Measurements from ENCODE around the gene REPS1.

Gene REPS1

GRCh38 chr6:138931660-138932059 is 56.4 kb downstream of the REPS1 start:
- Mint-ChIP-seq H3K9me3 (no peaks in the 10 kb centered on the region), H3K27ac (ENCODE audit: low read depth) (no peak overlapping the region), H3K27me3 (no peaks in the 10 kb centered on the region), H3K36me3 (ENCODE audit: insufficient read depth) (peaks cover 28% of the 10 kb centered on the region), H3K4me1 (no peaks in the 10 kb centered on the region), H3K4me3 (no peak overlapping the region)
- DNase-seq (ENCODE audit: low spot score in 2 of 2) (no peak), ATAC-seq (replicated peaks; ENCODE audit: extremely low read depth, poor library complexity, severe bottlenecking) (no peak)

GRCh38 chr6:138926579-138926978 is 61.5 kb downstream of the REPS1 start:
- H3K4me1 Mint-ChIP-seq = no peaks in the 10 kb centered on the region
- no peak for ATAC-seq (replicated peaks; ENCODE audit: extremely low read depth, poor library complexity, severe bottlenecking)
- no peak for DNase-seq (ENCODE audit: low spot score in 2 of 2)
- no peak overlapping the region for H3K4me3 Mint-ChIP-seq
- H3K36me3 Mint-ChIP-seq (ENCODE audit: insufficient read depth) = peaks cover 10% of the 10 kb centered on the region
- H3K27ac Mint-ChIP-seq (ENCODE audit: low read depth) = no peak overlapping the region
- no peaks in the 10 kb centered on the region for H3K27me3 Mint-ChIP-seq
- H3K9me3 Mint-ChIP-seq = no peaks in the 10 kb centered on the region

DNA sequence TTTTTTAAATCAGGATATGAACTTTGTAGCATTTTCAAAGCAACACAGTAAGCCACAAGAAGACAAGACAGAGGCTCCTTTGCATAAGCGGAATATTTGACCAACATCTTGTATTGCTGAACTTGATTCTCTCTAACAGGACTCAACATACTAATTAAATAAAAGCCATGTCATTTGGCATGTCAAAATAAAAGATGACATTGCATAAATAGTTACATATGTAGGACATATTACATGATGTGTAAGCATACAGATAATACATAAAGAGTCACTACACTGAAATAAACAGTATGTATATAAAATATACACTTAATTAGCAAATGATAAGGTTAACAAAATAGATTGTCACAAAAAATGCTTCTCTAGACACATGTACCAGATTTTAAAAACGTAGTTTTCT is 62.2 kb downstream of the REPS1 start:
- peaks cover 10% of the 10 kb centered on the region for H3K36me3 Mint-ChIP-seq (ENCODE audit: insufficient read depth)
- H3K27ac Mint-ChIP-seq (ENCODE audit: low read depth) = no peak overlapping the region
- no peaks in the 10 kb centered on the region for H3K4me1 Mint-ChIP-seq
- ATAC-seq (replicated peaks; ENCODE audit: extremely low read depth, poor library complexity, severe bottlenecking) = no peak
- no peak overlapping the region for H3K4me3 Mint-ChIP-seq
- H3K27me3 Mint-ChIP-seq = no peaks in the 10 kb centered on the region
- H3K9me3 Mint-ChIP-seq = no peaks in the 10 kb centered on the region
- no peak for DNase-seq (ENCODE audit: low spot score in 2 of 2)

- Mint-ChIP-seq H3K4me1 (no peaks in the 10 kb centered on the region), H3K27me3 (no peaks in the 10 kb centered on the region), H3K27ac (ENCODE audit: low read depth) (no peak overlapping the region), H3K36me3 (ENCODE audit: insufficient read depth) (peaks cover 15% of the 10 kb centered on the region), H3K4me3 (no peak overlapping the region), H3K9me3 (no peaks in the 10 kb centered on the region)
- DNase-seq (ENCODE audit: low spot score in 2 of 2) (no peak), ATAC-seq (replicated peaks; ENCODE audit: extremely low read depth, poor library complexity, severe bottlenecking) (no peak)
Observed at GRCh38 chr6:138923561-138923960, 64.5 kb downstream of the REPS1 start.

DNA sequence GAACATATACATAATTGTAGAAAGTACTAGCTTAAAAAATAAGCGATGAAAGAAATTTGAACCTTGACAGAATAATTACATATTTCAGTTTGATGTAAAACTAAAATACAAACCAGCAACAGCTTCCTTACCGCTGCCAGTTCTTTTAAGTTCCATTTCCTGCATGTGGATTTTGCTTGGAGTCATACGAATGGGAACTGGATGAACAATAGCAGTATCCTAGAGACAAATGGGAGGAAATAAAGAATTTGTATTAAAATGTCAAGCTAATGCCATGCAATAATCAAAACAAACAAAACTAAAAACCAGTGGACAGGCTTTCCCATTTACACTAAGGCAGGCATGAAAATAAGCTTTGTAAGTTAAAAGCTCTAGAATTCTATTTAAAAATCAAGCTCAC is 67.1 kb downstream of the REPS1 start:
- H3K36me3 Mint-ChIP-seq (ENCODE audit: insufficient read depth) = peaks cover 15% of the 10 kb centered on the region
- H3K4me1 Mint-ChIP-seq = no peaks in the 10 kb centered on the region
- DNase-seq (ENCODE audit: low spot score in 2 of 2) (no peak), ATAC-seq (replicated peaks; ENCODE audit: extremely low read depth, poor library complexity, severe bottlenecking) (no peak)
- H3K4me3 Mint-ChIP-seq = no peak overlapping the region
- H3K27me3 Mint-ChIP-seq = no peaks in the 10 kb centered on the region
- H3K9me3 Mint-ChIP-seq = no peaks in the 10 kb centered on the region
- no peak overlapping the region for H3K27ac Mint-ChIP-seq (ENCODE audit: low read depth)

DNA sequence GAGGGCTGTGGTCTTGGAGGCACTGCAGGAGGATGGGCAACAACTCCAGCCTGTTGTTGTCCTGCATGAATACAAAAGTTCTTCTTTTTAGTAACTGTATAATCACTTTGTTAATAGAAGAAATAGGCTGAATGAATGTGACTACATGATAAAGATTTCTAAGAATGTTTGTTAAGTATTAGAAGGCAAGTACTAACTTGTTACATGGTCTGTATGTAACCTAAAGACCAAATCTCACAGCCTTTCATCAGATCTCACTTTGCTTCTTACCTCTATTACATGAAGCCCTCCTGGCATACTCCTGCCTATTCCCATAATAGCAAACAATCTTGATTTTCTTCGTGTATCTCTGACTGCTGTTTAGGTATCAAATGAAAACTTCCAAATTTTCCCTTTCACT is 73.4 kb downstream of the REPS1 start:
- H3K36me3 Mint-ChIP-seq (ENCODE audit: insufficient read depth) = peaks cover 42% of the 10 kb centered on the region
- DNase-seq (ENCODE audit: low spot score in 2 of 2) = no peak
- no peak for ATAC-seq (replicated peaks; ENCODE audit: extremely low read depth, poor library complexity, severe bottlenecking)
- H3K9me3 Mint-ChIP-seq = no peaks in the 10 kb centered on the region
- H3K27ac Mint-ChIP-seq (ENCODE audit: low read depth) = no peak overlapping the region
- no peaks in the 10 kb centered on the region for H3K4me1 Mint-ChIP-seq
- H3K27me3 Mint-ChIP-seq = no peaks in the 10 kb centered on the region
- no peak overlapping the region for H3K4me3 Mint-ChIP-seq

DNA sequence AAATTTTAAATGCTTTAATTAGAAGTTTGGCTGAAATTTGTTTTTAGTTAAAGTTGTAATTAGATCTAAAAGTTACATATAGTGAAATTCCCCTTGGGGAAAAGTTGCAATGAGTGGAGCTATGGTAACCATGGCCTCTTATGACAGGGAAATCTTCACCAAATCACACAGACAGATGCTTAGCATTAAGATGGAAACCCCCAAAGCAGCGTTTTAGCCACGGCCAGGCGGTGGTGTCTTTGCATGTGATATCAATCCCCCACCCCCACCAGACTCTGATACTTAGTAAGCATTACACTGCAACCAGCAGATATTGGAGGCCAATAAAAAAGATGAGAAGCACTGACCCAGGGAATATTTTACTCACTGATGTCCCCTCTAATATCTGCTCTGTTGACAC is 75.7 kb downstream of the REPS1 start:
- Mint-ChIP-seq H3K36me3 (ENCODE audit: insufficient read depth) (peaks cover 47% of the 10 kb centered on the region), H3K27ac (ENCODE audit: low read depth) (no peak overlapping the region), H3K4me1 (no peaks in the 10 kb centered on the region)

DNA sequence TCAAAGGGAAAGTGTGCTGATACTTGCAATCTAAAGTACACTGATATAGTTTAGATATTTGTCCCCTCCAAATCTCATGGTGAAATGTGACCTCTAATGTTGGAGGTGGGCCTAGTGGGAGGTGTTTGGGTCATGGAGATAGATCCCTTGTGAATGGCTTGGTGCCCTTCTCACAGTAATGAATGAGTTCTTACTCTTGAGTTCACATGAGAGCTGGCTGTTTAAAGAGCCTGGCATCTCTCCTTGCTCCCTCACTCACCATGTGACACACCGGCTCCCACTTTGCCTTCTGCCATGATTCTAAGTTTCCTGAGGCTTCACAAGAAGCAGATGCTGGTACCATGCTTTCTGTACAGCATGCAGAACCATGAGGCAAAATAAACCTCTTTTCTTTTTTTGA is 78.1 kb downstream of the REPS1 start:
- H3K4me3 Mint-ChIP-seq = no peak overlapping the region
- H3K27me3 Mint-ChIP-seq = no peaks in the 10 kb centered on the region
- ATAC-seq (replicated peaks; ENCODE audit: extremely low read depth, poor library complexity, severe bottlenecking) = no peak

More for the DNA sequence above, 75.7 kb downstream of the REPS1 start:
- Mint-ChIP-seq H3K9me3 (no peaks in the 10 kb centered on the region), H3K4me3 (no peak overlapping the region), H3K27me3 (no peaks in the 10 kb centered on the region)
- DNase-seq (ENCODE audit: low spot score in 2 of 2) (no peak), ATAC-seq (replicated peaks; ENCODE audit: extremely low read depth, poor library complexity, severe bottlenecking) (no peak)

GRCh38 chr6:138909511-138909910 is 78.5 kb downstream of the REPS1 start:
- Mint-ChIP-seq H3K27ac (ENCODE audit: low read depth) (no peak overlapping the region), H3K36me3 (ENCODE audit: insufficient read depth) (peaks cover 49% of the 10 kb centered on the region), H3K4me3 (no peak overlapping the region), H3K4me1 (no peaks in the 10 kb centered on the region), H3K27me3 (no peaks in the 10 kb centered on the region), H3K9me3 (no peaks in the 10 kb centered on the region)
- ATAC-seq (replicated peaks; ENCODE audit: extremely low read depth, poor library complexity, severe bottlenecking) (no peak), DNase-seq (ENCODE audit: low spot score in 2 of 2) (no peak)

More for the DNA sequence above, 78.1 kb downstream of the REPS1 start:
- Mint-ChIP-seq H3K4me1 (no peaks in the 10 kb centered on the region), H3K36me3 (ENCODE audit: insufficient read depth) (peaks cover 51% of the 10 kb centered on the region), H3K27ac (ENCODE audit: low read depth) (no peak overlapping the region), H3K9me3 (no peaks in the 10 kb centered on the region)
- no peak for DNase-seq (ENCODE audit: low spot score in 2 of 2)

DNA sequence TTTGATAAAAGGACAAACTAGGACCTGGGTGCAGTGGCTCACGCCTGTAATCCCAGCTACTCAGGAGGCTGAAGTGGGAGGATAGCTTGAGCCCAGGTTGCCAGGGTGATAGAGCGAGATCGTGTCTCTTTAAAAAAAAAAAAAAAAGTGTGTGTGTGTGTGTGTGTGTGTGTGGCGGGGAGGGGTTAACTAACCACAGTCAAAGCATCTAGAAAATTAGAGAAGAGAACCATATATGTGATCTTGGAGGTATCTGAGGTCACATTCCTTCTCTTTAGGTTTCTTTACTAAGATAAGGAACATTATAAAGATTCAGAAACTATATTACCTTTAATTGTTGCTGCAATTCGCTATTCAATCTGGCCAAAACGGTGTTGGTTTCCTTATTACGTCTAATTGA is 80.9 kb downstream of the REPS1 start:
- Mint-ChIP-seq H3K4me3 (no peak overlapping the region), H3K36me3 (ENCODE audit: insufficient read depth) (peaks cover 41% of the 10 kb centered on the region), H3K27ac (ENCODE audit: low read depth) (no peak overlapping the region), H3K9me3 (no peaks in the 10 kb centered on the region), H3K4me1 (no peaks in the 10 kb centered on the region), H3K27me3 (no peaks in the 10 kb centered on the region)
- ATAC-seq (replicated peaks; ENCODE audit: extremely low read depth, poor library complexity, severe bottlenecking) (no peak), DNase-seq (ENCODE audit: low spot score in 2 of 2) (no peak)

DNA sequence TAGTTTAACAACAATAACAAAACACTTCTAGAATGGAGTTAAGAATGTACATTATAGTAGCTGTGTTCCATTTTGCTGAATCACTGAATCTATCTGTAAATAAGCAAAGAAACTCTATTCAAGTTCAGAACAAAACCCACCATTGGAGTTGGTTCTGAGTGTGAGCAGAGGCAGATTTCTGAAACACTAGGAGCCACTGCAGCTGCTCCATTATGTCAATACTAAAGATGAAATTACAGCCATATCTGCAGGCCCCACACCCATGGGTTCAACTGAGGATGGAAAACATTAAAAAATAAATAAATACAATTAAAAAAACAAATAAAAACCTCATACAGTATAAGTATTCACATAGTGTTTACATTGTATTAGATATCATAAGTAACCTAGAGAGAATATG is 91.0 kb downstream of the REPS1 start:
- Mint-ChIP-seq H3K36me3 (ENCODE audit: insufficient read depth) (peaks cover 7% of the 10 kb centered on the region), H3K27me3 (no peaks in the 10 kb centered on the region), H3K27ac (ENCODE audit: low read depth) (no peak overlapping the region), H3K4me3 (no peak overlapping the region), H3K9me3 (no peaks in the 10 kb centered on the region), H3K4me1 (no peaks in the 10 kb centered on the region)
- no peak for DNase-seq (ENCODE audit: low spot score in 2 of 2)
- no peak for ATAC-seq (replicated peaks; ENCODE audit: extremely low read depth, poor library complexity, severe bottlenecking)

DNA sequence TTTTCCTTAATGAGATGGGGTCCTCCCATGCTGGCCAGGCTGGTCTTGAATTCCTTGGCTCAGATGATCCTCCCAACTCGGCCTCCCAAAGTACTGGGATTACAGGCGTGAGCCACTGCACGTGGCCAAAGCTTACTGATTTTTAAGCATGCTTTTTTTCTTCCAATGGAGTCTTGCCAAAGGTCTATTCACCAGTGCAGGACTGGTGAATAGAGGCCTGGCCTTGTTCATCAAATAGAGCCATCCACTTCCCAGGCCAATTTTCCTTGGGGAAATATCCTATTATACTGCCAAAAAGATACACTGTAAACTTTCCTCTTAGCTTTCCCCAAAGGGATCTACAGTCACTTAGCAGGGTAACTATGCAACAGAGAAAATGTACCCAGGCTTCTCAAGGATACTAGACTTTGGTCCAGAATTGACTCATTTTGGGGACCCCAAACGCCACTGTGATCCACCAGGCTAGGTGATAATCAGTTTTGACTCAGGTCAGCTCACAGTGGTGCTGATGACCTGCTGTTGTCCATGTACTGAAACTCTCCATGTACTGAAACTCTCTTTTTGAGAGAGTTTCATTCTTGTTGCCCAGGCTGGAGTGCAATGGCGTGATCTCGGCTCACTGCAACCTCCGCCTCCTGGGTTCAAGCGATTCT is 91.8 kb downstream of the REPS1 start:
- Mint-ChIP-seq H3K36me3 (ENCODE audit: insufficient read depth) (peaks cover 5% of the 10 kb centered on the region), H3K27ac (ENCODE audit: low read depth) (no peak overlapping the region), H3K4me1 (no peaks in the 10 kb centered on the region), H3K27me3 (no peaks in the 10 kb centered on the region), H3K9me3 (no peaks in the 10 kb centered on the region), H3K4me3 (no peak overlapping the region)
- no peak for DNase-seq (ENCODE audit: low spot score in 2 of 2)
- ATAC-seq (replicated peaks; ENCODE audit: extremely low read depth, poor library complexity, severe bottlenecking) = no peak

- H3K4me1 Mint-ChIP-seq = no peaks in the 10 kb centered on the region
- DNase-seq (ENCODE audit: low spot score in 2 of 2) (no peak), ATAC-seq (replicated peaks; ENCODE audit: extremely low read depth, poor library complexity, severe bottlenecking) (no peak)
- no peaks in the 10 kb centered on the region for H3K27me3 Mint-ChIP-seq
- no peaks in the 10 kb centered on the region for H3K9me3 Mint-ChIP-seq
- no peak overlapping the region for H3K4me3 Mint-ChIP-seq
- H3K27ac Mint-ChIP-seq (ENCODE audit: low read depth) = no peak overlapping the region
- H3K36me3 Mint-ChIP-seq (ENCODE audit: insufficient read depth) = peaks cover 2% of the 10 kb centered on the region
Observed at GRCh38 chr6:138891255-138891986, 96.6 kb downstream of the REPS1 start.
